COLO829 (cell line): ENCODE measurements around the gene MARCHF7.

Experiments
- DNase-seq: peaks from one replicate; pipeline ENCODE4 v3.0.0; 2012; ENCODE audit warnings: low spot score

The MARCHF7 gene

DNA sequence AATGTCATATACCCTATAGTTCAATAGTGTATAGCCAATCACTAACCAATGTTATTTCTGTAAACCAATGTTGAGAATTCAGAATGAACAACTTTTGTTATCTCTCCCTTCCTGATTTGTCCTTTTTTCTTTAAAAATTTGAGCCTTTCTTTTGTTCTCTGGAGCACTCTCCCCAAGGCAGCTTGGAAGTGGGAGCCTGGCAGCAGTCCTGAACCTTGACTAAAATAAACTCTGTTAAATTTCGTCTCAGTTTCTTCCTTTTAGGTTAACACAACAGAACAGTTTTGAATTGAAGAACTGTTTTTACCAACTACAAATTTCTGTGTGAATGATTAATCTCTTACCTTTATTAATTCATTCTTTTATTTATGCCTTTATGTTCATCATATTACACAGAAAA lies 49.8 kb downstream of the MARCHF7 start:
- no peak for DNase-seq
